ENCODE results near the gene NAB2.

The NAB2 gene

GRCh38 chr12:57094208-57095160, 5.6 kb downstream of the NAB2 start:
- no peak for FAIRE-seq

GRCh38 chr12:57095440-57095839, 6.5 kb downstream of the NAB2 start:
- FAIRE-seq = no peak

- FAIRE-seq = no peak
These were observed 7.2 kb downstream of the NAB2 start for GRCh38 chr12:57096099-57096572.

GRCh38 chr12:57096748-57097553, 8.0 kb downstream of the NAB2 start:
- FAIRE-seq = no peak

GRCh38 chr12:57097554-57097835, 8.6 kb downstream of the NAB2 start:
- no peak for FAIRE-seq

- no peak for FAIRE-seq
These were observed 9.6 kb downstream of the NAB2 start for GRCh38 chr12:57098546-57098945.

- FAIRE-seq = no peak
These were observed 10.3 kb downstream of the NAB2 start for GRCh38 chr12:57099047-57099714.

- no peak for FAIRE-seq
These were observed 10.9 kb downstream of the NAB2 start for GRCh38 chr12:57099766-57100165.

GRCh38 chr12:57101892-57102695, 13.2 kb downstream of the NAB2 start:
- no peak for FAIRE-seq

GRCh38 chr12:57103856-57104255, 14.9 kb downstream of the NAB2 start:
- FAIRE-seq = no peak

GRCh38 chr12:57104292-57104910, 15.5 kb downstream of the NAB2 start:
- no peak for FAIRE-seq

GRCh38 chr12:57105011-57105753, 16.3 kb downstream of the NAB2 start:
- FAIRE-seq = no peak

GRCh38 chr12:57106021-57106708, 17.3 kb downstream of the NAB2 start:
- FAIRE-seq = no peak

GRCh38 chr12:57107456-57108155, 18.7 kb downstream of the NAB2 start:
- FAIRE-seq = no peak

- no peak for FAIRE-seq
These were observed 20.5 kb downstream of the NAB2 start for GRCh38 chr12:57109207-57110103.

- FAIRE-seq = no peak
These were observed 21.5 kb downstream of the NAB2 start for GRCh38 chr12:57110104-57111030.

- FAIRE-seq = no peak
These were observed 22.3 kb downstream of the NAB2 start, which contains the start of gene STAT6 for GRCh38 chr12:57111031-57111734. Gene STAT6 (minus strand): TSS chr12:57111362. CDS start chr12:57108278, 3,084 bp downstream.
